Midbrain (tissue), 1 donor: ENCODE data around the gene TNN.
"Not testable (repeated sequence)": the region's sequence is repeated elsewhere in the genome, so short reads cannot be mapped to it uniquely, and the experiment has no call there.

Experiments
- DNase-seq: peaks from one replicate; lab custom pipeline; 2025; lab: John Stamatoyannopoulos, UW

TNN gene

DNA sequence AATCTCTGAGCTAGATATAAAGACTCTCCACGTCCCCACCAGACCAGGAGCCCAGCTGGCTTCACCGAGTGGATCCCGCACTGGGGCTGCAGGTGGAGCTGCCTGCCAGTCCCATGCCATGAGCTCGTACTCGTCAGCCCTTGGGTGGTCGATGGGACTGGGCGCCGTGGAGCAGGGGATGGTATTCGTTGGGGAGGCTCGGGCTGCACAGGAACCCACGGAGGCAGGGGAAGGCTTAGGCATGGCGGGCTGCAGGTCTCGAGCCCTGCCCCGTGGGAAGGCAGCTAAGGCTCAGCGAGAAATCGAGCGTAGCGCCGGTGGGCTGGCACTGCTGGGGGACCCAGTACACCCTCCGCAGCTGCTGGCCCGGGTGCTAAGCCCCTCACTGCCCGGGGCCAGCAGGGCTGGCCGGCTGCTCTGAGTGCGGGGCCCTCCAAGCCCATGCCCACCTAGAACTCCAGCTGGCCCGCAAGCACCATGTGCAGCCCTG is 40.7 kb downstream of the TNN start:
- not testable (repeated sequence) for DNase-seq

- no peak for DNase-seq
Observed at GRCh38 chr1:175114996-175115395, 47.4 kb downstream of the TNN start.

DNA sequence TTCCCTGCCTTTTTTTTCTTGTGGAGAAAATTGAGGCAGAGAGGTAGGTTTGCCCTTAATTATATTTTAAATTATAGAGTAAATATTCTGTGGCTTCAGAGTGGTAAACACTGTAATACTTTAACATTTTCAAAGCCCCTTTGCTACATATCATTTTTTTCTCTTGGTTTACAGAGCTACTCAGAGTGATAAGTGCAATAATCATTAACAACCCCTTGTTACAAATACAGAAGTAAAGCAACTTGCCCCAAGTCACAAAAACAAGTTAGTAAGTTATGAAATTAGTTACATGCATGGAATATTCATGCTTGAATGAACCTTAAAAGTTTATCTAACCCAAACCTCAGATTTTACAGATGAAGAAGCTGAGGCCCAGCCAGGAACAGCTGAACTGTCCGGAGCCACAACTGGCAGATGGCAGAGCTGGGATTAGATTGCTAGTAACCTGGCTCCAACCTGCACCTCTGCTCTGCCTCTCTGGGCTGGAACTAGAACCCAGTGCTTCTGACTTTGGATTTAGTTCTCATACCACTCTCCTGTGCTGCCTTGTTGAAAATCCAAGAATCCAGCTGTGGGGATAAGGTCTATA is 48.7 kb downstream of the TNN start:
- DNase-seq, result no peak

DNA sequence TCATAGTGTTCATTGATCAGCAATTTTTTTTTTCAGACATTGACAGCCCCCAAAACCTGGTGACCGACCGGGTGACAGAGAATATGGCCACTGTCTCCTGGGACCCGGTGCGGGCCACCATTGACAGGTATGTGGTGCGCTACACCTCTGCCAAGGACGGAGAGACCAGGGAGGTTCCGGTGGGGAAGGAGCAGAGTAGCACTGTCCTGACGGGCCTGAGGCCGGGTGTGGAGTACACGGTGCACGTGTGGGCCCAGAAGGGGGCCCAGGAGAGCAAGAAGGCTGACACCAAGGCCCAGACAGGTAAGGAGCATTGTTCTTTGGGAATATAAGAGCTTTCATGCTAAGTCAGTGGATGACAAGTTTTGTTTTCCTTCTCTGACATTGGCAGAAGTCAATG is 49.3 kb downstream of the TNN start:
- no peak for DNase-seq

- no peak for DNase-seq
Observed at GRCh38 chr1:175118375-175119367, 51.0 kb downstream of the TNN start.

- DNase-seq, result no peak
Observed at GRCh38 chr1:175120511-175120910, 52.9 kb downstream of the TNN start.

GRCh38 chr1:175124861-175125260 is 57.2 kb downstream of the TNN start:
- DNase-seq, result no peak

- no peak for DNase-seq
Observed at GRCh38 chr1:175126347-175126746, 58.7 kb downstream of the TNN start.

GRCh38 chr1:175127565-175127964 is 59.9 kb downstream of the TNN start:
- no peak for DNase-seq

DNA sequence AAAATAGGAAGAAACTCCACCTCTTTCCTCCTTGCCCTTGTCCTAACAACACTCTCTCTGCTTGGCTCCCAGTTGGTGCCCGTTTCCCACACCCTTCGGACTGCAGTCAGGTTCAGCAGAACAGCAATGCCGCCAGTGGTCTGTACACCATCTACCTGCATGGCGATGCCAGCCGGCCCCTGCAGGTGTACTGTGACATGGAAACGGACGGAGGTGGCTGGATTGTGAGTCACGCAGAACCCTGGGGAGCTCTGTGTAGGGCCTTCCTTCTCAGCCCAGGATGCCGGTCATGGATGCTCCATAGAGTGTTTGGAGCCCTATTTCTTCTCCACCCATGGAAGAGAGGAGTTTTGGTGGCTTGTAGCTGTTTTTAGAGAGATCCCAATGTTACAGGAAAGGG is 60.9 kb downstream of the TNN start:
- DNase-seq, result no peak

DNA sequence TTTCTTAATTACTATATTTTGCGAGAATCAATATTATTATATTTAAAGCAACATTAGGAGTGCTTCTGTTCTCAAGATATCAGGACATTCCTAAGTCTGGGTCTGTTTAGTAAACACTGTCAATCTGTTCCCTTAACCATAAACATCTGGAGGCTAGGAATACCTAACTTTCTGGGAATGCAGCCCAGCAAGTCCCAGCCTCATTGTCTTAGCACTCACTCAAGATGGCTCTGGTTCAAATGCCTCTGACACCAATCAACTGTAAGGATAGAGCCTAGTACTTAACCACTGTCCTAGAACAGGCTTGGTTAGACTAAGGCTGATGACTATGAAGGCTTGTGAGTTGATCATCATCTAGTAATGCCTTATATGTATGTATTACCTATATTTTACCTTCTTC is 61.5 kb downstream of the TNN start:
- no peak for DNase-seq

GRCh38 chr1:175129644-175129996 is 62.0 kb downstream of the TNN start:
- no peak for DNase-seq

DNA sequence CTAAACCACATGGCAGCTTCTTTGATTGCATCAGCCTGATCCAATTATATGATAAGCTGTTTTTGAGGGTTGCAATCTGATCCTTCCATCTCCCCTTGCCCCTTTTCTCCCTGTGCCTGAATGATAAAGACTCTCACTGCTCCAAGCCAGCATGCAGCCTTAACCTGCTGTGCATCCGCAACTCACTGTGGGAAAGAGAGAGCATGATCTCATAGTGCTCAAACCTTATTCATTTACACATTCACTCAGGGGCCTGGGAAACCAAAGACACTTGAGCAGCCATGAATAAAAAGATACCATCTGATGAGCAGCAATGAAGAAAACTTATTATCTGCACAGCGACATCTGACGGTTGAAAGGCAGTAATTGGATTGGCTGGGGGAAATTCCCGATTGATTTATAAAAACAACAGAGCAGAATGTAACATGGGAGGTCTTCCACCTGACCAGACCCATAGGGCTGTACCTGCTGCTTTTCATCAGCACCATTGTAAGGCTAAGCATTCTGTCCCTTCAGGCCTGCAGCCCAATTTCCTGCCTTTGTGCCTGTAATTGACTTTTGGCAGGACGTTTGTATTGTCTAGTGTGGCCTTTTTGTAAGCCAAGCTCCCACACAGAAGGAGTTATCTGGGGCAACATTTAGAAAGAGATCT is 62.5 kb downstream of the TNN start:
- DNase-seq, result no peak

DNA sequence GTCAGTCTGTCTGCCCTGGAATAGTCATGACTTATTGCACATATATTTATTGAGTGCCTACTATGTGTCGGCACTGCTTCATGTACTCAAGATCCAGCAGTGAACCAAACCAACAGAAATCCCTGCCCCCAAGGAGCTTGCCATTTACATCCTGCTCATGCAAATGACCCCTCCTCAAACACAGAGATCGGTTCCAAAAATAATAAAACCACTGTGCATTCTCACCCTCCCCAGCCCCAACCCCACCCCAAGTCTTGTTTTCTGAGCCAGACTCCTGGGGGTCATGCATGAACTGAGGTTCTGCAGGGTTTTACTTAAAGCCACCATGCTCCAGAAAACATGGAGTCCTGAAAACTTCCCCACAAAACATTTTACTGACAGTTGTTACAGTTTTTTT is 63.0 kb downstream of the TNN start:
- no peak for DNase-seq

- no peak for DNase-seq
Observed at GRCh38 chr1:175131095-175131494, 63.5 kb downstream of the TNN start.

DNA sequence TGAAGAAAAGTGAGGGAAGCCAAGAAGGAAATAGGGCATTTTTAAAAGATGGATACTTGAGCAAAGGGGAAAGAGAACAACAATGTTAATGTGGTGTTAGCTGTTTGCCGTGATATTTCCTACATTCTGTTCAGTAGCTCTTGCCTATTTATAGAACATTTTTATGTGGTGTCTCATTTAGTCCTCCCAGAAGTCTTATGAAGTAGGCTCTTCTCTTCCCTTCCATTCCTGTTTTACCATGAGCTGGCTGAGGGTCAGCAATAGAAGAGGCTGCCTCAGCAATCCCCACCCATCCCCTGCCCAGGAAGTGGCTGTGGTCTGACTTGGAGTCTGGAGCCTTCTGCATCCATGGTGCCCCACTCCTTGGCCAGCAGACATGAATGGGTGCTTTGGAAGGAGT is 64.8 kb downstream of the TNN start:
- no peak for DNase-seq

GRCh38 chr1:175133673-175134435 is 66.2 kb downstream of the TNN start:
- DNase-seq, result no peak

DNA sequence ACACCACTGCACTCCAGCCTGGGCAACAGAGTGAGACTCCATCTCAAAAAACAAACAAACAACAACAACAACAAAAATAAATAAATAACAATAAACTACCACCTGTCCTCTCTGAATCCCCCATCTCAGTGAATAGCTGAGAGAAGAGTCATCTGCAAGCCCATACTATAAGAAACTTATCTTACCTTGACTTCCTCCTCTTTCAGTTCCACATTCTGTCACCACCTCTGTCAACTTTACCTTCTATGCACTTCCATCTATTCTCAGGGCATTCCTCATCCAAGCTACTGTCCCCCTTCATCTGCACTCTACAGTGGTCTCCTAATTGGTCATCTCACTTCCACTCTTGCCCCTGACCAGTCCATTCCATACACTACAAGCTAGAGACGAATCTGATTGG is 66.9 kb downstream of the TNN start:
- no peak for DNase-seq

DNA sequence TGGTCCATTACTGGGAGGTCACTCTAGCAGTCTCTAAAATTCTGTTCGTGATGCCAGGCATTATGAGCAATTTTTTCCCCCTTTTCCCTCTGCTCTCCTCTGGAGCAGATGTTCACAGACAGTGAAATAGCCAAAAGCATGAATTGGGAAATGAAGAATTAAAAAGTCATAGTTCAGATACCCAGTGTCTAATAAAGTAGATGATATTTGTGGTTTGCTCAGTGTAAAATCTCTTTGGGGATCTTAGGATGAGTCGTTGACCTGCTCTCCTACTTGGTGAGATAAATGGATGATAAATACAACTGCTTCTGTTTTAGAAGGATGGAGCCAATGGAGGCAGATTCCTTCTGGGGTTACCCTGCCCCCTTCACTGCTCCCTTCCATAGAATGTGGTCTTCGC is 68.6 kb downstream of the TNN start:
- DNase-seq, result no peak

GRCh38 chr1:175137369-175137768 is 69.7 kb downstream of the TNN start:
- no peak for DNase-seq

GRCh38 chr1:175138579-175138978 is 70.9 kb downstream of the TNN start:
- DNase-seq, result no peak

GRCh38 chr1:175145899-175146528 is 78.4 kb downstream of the TNN start:
- DNase-seq, result no peak
